Right forelimb (tissue), 1 donor: ENCODE data around the gene IPCEF1.
"Not testable (repeated sequence)": the region's sequence is repeated elsewhere in the genome, so short reads cannot be mapped to it uniquely, and the experiment has no call there.

Experiments used
- DNase-seq: peaks from one replicate; pipeline ENCODE4 v3.0.0-alpha.2; 2018

The IPCEF1 gene

GRCh38 chr6:154243793-154244750 lies 112.5 kb downstream of the IPCEF1 start:
- no peak for DNase-seq

DNA sequence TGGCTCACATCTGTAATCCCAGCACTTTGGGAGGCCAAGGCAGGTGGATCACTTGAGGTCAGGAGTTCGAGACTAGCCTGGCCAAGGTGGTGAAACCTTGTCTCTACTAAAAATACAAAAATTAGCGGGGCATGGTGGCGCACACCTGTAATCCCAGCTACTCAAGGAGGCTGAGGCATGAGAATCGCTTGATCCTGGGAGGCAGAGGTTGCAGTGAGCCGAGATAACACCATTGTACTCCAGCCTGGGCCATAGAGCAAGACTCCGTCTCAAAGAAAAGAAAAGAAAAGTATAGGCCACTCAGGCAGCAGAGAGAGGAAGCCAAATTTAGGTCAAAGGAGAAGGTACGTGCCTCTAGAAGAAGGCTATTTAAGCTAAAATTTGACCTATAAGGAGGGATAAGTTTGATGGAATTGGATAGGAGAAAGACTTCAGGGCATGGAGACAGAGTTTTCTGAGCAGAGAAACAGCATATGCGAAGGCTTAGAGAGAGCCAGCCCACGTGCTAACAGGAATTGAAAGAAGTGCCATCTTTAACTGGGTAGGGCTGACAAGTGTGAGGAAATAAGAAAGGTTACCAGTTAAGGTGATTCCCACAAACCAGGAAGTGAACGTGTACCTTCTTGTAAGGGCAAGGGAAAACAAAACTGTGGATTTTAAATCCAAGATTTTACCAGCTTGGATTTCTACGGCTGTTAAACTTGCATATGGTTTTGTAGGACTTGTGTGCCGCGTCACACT lies 113.8 kb downstream of the IPCEF1 start:
- DNase-seq, result no peak

DNA sequence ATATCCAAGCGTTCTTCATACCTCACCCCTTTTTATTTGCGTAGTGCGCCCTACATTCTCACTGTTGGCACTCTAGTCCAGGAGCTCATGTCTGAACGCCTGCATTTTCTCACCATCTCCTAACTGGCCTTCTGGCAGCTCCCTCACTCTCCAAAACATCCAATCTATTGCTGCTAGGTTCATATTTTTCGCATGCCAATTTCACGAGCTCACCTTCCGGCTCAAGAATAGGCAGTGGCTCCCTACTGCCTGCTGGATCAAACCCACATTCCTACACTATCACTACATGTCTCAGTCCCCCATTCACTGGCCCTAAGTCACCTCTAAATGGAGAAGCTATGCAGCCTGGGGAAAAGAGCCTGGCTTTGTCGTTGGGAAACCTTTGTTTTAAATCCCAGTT lies 115.0 kb downstream of the IPCEF1 start:
- no peak for DNase-seq

DNA sequence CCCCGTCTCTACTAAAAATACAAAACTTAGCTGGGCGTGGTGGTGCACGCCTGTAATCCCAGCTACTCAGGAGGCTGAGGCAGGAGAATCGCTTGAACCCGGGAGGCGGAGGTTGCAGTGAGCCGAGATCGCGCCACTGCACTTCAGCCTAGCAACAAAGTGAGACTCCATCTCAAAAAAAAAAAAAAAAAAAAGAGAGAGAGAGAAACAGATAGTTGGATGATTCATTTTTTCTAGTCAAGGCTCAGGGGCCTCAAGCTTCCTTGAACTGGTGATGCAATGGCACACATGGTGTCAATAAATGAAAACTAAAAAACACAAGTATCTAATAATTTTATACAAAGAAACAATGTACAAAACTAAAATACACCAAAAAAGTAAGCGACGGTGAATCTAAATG lies 115.5 kb downstream of the IPCEF1 start:
- not testable (repeated sequence) for DNase-seq

DNA sequence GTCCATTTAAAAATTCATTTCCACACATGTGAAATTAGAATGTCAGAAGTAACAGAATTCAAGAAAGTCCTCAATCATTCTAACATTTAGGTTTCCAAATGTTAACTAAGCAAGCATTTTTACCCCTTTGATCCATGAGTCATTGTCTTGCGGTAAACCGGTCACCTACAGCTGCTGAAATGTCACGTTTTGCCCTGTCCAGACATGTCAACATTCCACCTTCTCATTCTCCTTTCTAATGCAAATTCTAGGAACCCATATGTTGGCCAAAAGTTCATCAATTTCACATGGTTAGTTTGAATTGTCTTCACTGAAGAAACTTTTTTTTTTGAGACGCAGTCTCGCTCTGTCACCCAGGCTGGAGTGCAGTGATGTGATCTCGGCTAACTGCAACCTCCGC lies 117.2 kb downstream of the IPCEF1 start:
- no peak for DNase-seq

GRCh38 chr6:154238831-154239230 lies 117.8 kb downstream of the IPCEF1 start:
- no peak for DNase-seq

- no peak for DNase-seq
Observed at GRCh38 chr6:154236646-154237301, 119.8 kb downstream of the IPCEF1 start.

DNA sequence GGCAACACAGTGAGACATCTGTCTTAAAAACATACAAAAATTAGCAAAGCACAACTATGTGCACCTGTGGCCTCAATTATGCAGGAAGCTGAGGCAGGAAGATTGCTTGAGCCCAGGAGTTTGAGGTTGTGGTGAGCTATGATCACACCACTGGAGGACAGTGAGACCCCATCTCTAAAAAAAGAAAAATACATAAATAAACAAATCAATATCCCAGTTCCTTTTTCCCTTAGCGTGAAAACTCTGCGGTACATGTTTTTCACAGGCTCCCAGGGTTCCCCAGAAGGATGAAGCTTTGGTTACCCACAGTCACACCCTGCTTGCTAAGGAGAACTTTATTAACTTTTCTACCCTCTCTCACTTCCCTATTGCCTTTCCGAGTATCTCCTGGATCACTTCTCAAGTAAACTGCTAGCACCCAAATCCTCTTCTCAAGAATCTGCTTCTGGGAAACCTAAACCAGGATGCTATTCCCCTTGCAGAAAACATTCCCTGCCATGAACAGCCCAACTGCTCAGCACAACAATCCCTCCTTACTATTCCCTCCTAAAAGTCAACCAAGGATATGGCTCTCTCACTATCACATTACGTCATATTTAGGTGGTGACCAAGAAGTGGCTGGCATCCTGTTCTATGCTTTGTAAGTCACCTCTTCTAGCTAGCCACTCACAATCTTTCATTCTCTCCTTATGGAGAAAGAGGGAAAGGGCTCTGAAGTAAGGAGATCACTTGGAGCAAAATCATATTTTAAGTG lies 122.4 kb downstream of the IPCEF1 start:
- no peak for DNase-seq

GRCh38 chr6:154233383-154233782 lies 123.2 kb downstream of the IPCEF1 start:
- DNase-seq, result no peak

- no peak for DNase-seq
Observed at GRCh38 chr6:154232013-154232910, 124.3 kb downstream of the IPCEF1 start.

- DNase-seq, result no peak
Observed at GRCh38 chr6:154230910-154231595, 125.5 kb downstream of the IPCEF1 start.

DNA sequence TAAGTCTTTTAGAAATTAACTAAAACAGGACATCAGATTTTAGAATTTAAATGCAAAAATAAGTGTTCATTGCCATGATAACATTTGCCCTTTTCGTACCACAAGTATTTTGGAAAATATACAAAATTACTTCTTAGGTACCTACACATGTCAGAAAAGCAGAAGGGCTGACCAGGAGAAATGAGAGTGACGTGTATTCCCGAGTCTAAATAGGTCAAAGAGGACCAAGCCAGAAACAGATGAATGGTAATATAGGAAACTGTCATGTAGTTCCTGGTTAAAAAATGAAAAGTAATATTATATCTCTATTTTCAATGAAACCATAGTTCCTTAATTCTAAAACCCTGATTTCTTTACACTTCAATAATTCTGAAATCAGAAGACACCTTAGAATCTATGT lies 126.2 kb downstream of the IPCEF1 start:
- no peak for DNase-seq

GRCh38 chr6:154229786-154230185 lies 126.8 kb downstream of the IPCEF1 start:
- DNase-seq, result no peak

GRCh38 chr6:154228521-154228905 lies 128.1 kb downstream of the IPCEF1 start:
- no peak for DNase-seq

- no peak for DNase-seq
Observed at GRCh38 chr6:154227862-154228520, 128.6 kb downstream of the IPCEF1 start.

DNA sequence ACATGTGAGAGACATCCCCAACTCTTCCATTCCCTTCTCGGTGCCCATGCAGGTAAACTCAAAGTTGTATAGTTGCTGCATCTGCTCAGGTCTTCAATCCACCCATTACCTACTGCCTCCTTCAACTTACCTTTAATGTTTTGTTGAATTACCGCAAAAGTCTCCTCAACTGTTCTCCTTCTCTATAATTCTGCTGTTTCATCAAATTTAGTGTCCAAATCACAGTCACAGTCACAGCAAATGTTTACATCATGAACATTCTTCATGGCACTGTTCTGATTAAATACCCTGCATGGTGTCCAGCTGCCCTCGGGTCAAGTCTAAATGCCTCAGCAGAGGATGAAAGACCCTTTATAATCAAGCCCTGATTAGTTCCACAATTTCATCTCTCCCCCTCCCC lies 130.1 kb downstream of the IPCEF1 start:
- no peak for DNase-seq

DNA sequence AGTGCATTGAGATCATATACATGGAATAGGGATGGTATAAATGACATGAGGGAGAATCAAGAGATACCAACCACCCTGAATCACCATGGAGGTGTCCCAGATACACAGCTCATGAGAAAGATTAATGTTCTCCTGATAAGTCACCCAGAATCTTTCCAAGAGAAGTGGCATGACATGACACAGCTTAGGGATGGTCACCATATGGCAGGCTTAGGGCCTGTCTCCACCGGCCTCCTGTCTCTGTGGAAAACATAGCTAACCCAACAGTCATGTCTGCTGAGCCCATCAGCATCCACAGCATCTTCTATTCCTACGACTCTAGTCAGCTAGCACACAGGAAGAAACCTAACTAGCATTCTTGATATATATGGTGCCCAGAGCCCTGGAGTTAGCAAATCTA lies 133.3 kb downstream of the IPCEF1 start:
- DNase-seq, result no peak

DNA sequence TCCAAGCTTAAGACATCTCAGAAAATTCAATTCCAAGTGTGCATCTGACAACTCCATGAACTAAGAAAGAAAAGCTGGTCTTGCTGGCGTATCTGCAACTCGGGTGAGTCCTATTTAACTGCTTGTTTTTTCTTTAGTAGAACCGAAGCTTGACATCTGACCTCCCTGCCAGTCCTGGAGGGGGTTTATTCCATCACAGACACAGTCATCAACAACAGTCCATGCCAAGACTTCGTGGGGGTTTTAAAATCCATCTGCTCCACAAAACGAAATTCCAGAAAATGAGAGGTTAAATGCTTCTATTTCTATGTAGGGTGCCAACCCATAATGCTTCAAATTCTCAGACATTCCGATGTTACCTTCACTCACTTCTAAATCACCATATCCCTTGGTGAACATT lies 133.9 kb downstream of the IPCEF1 start:
- DNase-seq, result no peak

GRCh38 chr6:154219250-154219649 lies 137.4 kb downstream of the IPCEF1 start:
- no peak for DNase-seq

GRCh38 chr6:154218787-154219186 lies 137.8 kb downstream of the IPCEF1 start:
- DNase-seq, result no peak

GRCh38 chr6:154218301-154218700 lies 138.3 kb downstream of the IPCEF1 start:
- no peak for DNase-seq
